ENCODE results near the gene ENTREP3.
"Not testable (repeated sequence)": the region's sequence is repeated elsewhere in the genome, so short reads cannot be mapped to it uniquely, and the experiment has no call there.

The ENTREP3 gene

GRCh38 chr1:155250633-155251449 lies 4.4 kb downstream of the ENTREP3 start:
- peak; percentile 95 for DNase-seq

- peak; percentile 57 for DNase-seq
Observed at GRCh38 chr1:155250246-155250632, 5.0 kb downstream of the ENTREP3 start.

- no peak for DNase-seq
Observed at GRCh38 chr1:155247667-155248553, 7.4 kb downstream of the ENTREP3 start.

GRCh38 chr1:155246796-155247195 lies 8.5 kb downstream of the ENTREP3 start:
- DNase-seq = not testable (repeated sequence)

- DNase-seq = no peak
Observed at GRCh38 chr1:155245163-155245524, 10.1 kb downstream of the ENTREP3 start.

- DNase-seq = peak; percentile 94
Observed at GRCh38 chr1:155244368-155245162, 10.7 kb downstream of the ENTREP3 start.

GRCh38 chr1:155242805-155243358 lies 12.4 kb downstream of the ENTREP3 start:
- DNase-seq = no peak

GRCh38 chr1:155241841-155242264 lies 13.4 kb downstream of the ENTREP3 start:
- no peak for DNase-seq

- peak; percentile 48 for DNase-seq
Observed at GRCh38 chr1:155241069-155241679, 14.1 kb downstream of the ENTREP3 start.

- DNase-seq = no peak
Observed at GRCh38 chr1:155236451-155236850, 18.8 kb downstream of the ENTREP3 start.

- not testable (repeated sequence) for DNase-seq
Observed at GRCh38 chr1:155235375-155235774, 19.9 kb downstream of the ENTREP3 start.

GRCh38 chr1:155233502-155233901 lies 21.8 kb downstream of the ENTREP3 start:
- DNase-seq = not testable (repeated sequence)

- not testable (repeated sequence) for DNase-seq
Observed at GRCh38 chr1:155232001-155232978, 23.0 kb downstream of the ENTREP3 start.

- DNase-seq = not testable (repeated sequence)
Observed at GRCh38 chr1:155231302-155231701, 24.0 kb downstream of the ENTREP3 start.

- DNase-seq = no peak
Observed at GRCh38 chr1:155228096-155228427, 27.2 kb downstream of the ENTREP3 start.

GRCh38 chr1:155227261-155228095 lies 27.8 kb downstream of the ENTREP3 start:
- DNase-seq = peak; percentile 95

GRCh38 chr1:155226910-155227260 lies 28.4 kb downstream of the ENTREP3 start:
- DNase-seq = no peak

- peak; percentile 56 for DNase-seq
Observed at GRCh38 chr1:155226188-155226909, 28.9 kb downstream of the ENTREP3 start.

GRCh38 chr1:155225404-155225759 lies 29.9 kb downstream of the ENTREP3 start:
- not testable (repeated sequence) for DNase-seq
